ENCODE measurements around the gene ITIH4. TPM values are rescaled to one million over a fixed set of nuclear protein-coding genes. Genes with fewer than 3 reads are reported as not detected.

The ITIH4 gene
- polyA plus RNA-seq, 1 of the 3 experiments (the other 2 are of a cell fraction) = 2.0 TPM

DNA sequence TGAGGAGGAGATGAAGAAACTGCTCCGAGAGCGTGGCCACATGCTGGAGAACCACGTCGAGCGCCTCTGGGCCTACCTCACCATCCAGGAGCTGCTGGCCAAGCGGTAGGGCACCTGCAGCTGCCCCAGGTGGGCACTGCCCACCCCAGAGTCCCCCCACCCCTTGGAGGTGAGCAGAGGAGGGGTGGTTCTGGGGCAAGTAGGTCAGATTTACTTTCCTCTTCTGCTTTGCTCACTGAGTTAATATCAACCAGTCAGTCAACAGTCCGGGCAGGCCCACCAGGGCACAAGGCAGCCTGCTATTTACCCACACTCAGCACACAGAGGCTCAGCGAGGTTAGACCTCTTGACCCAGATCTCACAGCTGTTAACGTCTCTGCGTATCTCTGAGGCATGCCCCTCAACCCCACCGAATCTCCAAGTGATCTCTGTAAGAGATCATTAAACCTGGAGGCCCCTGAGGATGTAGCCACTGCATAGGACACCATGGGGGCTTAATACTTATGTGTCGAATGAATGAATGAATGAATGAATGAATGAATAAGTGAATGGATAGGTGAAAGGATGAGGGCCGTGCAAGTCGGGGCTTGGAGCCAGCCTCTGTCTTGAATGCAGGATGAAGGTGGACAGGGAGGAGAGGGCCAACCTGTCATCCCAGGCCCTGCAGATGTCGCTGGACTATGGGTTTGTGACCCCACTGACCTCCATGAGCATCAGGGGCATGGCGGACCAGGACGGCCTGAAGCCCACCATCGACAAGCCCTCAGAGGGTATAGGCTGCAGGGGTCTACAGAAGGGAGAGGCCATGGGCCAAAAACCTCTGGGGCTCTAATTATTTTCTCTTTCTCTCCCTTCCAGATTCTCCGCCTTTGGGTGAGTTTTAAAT is 43.9 kb downstream of the ITIH4 start:
- Histone ChIP-seq H3K36me3 (replicated peaks in 1 of 2; ENCODE audit: control insufficient read depth in 1 of 2, insufficient read depth in 2 of 2, low read length in 1 of 2) (no peaks in the 10 kb centered on the region), H3K9me2 (no peaks in the 10 kb centered on the region), H2AFZ (ENCODE audit: low read depth) (no peak overlapping the region), H3K9me3 (no peaks in the 10 kb centered on the region), H3F3A (replicated peaks; ENCODE audit: insufficient read depth) (no peaks in the 10 kb centered on the region), H3K27me3 (ENCODE audit: insufficient read depth) (no peaks in the 10 kb centered on the region), H3K4me2 (no peak overlapping the region), H3K27ac (ENCODE audit: low read depth in 2 of 2, low read length in 1 of 2) (no peak overlapping the region), H3K4me3 (ENCODE audit: low read depth in 2 of 2, low read length in 1 of 2) (no peak overlapping the region), H3K79me2 (ENCODE audit: insufficient read depth) (no peaks in the 10 kb centered on the region), H3K9ac (no peak overlapping the region), H4K20me1 (ENCODE audit: insufficient read depth) (no peaks in the 10 kb centered on the region), H3K4me1 (ENCODE audit: control insufficient read depth in 1 of 2, insufficient read depth in 2 of 2, low read depth in 1 of 2, low read length in 1 of 2) (no peaks in the 10 kb centered on the region)
- CTCF ChIA-PET = interaction anchor here (0.6 kb wide), 1 partner anchor 34 kb away, joined by 3 read pairs; no protein-coding TSS in a partner anchor
- TF ChIP-seq FOSL2 (IDR thresholded peaks at IDR 0.05; ENCODE audit: borderline replicate concordance, low read depth) (no peak), JUND (IDR thresholded peaks at IDR 0.05) (no peak), RAD21 (IDR thresholded peaks at IDR 0.05; ENCODE audit: low read length) (no peak), TAF1 (IDR thresholded peaks at IDR 0.05; ENCODE audit: borderline replicate concordance, low read depth, low read length) (no peak), MEF2A (IDR thresholded peaks at IDR 0.05; ENCODE audit: borderline replicate concordance, low read depth) (no peak)
- TF ChIP-seq, protein P1, sequence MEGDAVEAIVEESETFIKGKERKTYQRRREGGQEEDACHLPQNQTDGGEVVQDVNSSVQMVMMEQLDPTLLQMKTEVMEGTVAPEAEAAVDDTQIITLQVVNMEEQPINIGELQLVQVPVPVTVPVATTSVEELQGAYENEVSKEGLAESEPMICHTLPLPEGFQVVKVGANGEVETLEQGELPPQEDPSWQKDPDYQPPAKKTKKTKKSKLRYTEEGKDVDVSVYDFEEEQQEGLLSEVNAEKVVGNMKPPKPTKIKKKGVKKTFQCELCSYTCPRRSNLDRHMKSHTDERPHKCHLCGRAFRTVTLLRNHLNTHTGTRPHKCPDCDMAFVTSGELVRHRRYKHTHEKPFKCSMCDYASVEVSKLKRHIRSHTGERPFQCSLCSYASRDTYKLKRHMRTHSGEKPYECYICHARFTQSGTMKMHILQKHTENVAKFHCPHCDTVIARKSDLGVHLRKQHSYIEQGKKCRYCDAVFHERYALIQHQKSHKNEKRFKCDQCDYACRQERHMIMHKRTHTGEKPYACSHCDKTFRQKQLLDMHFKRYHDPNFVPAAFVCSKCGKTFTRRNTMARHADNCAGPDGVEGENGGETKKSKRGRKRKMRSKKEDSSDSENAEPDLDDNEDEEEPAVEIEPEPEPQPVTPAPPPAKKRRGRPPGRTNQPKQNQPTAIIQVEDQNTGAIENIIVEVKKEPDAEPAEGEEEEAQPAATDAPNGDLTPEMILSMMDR (IDR thresholded peaks at IDR 0.05) = no peak
- TF ChIP-seq, protein P2, sequence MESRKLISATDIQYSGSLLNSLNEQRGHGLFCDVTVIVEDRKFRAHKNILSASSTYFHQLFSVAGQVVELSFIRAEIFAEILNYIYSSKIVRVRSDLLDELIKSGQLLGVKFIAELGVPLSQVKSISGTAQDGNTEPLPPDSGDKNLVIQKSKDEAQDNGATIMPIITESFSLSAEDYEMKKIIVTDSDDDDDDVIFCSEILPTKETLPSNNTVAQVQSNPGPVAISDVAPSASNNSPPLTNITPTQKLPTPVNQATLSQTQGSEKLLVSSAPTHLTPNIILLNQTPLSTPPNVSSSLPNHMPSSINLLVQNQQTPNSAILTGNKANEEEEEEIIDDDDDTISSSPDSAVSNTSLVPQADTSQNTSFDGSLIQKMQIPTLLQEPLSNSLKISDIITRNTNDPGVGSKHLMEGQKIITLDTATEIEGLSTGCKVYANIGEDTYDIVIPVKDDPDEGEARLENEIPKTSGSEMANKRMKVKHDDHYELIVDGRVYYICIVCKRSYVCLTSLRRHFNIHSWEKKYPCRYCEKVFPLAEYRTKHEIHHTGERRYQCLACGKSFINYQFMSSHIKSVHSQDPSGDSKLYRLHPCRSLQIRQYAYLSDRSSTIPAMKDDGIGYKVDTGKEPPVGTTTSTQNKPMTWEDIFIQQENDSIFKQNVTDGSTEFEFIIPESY (IDR thresholded peaks at IDR 0.05; ENCODE audit: borderline replicate concordance, low read depth) = no peak
- POLR2A ChIA-PET = no interaction called here
- WGBS (ENCODE audit: low lambda C conversion rate) = 64% methylated on average over 16 of the region's 19 CpGs
- no peak for DNase-seq

DNA sequence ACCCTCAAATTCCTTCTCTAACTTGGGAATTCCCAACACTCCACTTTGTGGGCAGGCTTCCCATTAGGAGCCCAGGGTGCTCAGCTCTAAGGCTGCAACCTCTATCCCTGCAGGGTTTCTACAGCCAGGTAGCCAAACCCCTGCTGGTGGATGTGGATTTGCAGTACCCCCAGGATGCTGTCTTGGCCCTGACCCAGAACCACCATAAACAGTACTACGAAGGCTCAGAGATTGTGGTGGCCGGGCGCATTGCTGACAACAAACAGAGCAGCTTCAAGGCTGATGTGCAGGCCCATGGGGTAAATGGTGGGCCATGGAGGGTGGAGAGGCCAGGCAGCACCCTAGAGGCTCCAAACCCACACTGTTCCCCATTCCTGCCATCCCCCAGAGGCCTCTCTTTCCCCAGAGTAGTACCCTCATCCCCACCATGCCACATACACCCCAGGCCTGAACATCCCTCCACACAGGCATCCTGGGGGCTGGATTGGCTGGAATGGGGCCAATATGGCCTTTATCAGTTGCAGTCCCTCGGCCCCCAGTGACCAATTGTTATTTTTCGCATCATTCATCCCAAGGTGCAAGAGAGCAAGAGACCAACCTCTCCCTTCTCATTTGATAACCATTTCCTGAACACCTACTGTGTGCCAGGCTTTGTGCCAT is 45.4 kb downstream of the ITIH4 start:
- H3K36me3 ChIP-seq (replicated peaks in 1 of 2; ENCODE audit: control insufficient read depth in 1 of 2, insufficient read depth in 2 of 2, low read length in 1 of 2) = no peaks in the 10 kb centered on the region
- no peaks in the 10 kb centered on the region for H3K79me2 ChIP-seq (ENCODE audit: insufficient read depth)
- H3K27me3 ChIP-seq (ENCODE audit: insufficient read depth) = peaks cover 6% of the 10 kb centered on the region; the same call in 1 of the 2 replicates
- H3K9me2 ChIP-seq = no peaks in the 10 kb centered on the region
- no peaks in the 10 kb centered on the region for H4K20me1 ChIP-seq (ENCODE audit: insufficient read depth)
- no peaks in the 10 kb centered on the region for H3F3A ChIP-seq (replicated peaks; ENCODE audit: insufficient read depth)
- ChIA-PET POLR2A (interaction anchor here (0.7 kb wide), 1 partner anchor 15 kb away, joined by 6 read pairs; the partner anchor contains the start of gene NEK4), CTCF (no interaction called here)
- no peak overlapping the region for H2AFZ ChIP-seq (ENCODE audit: low read depth)
- 52% methylated on average over 2 of the region's 5 CpGs for WGBS (ENCODE audit: low lambda C conversion rate)
- H3K4me2 ChIP-seq = no peak overlapping the region
- no peak for DNase-seq
- no peak overlapping the region for H3K4me3 ChIP-seq (ENCODE audit: low read depth in 2 of 2, low read length in 1 of 2)
- no peaks in the 10 kb centered on the region for H3K4me1 ChIP-seq (ENCODE audit: control insufficient read depth in 1 of 2, insufficient read depth in 2 of 2, low read depth in 1 of 2, low read length in 1 of 2)
- no peaks in the 10 kb centered on the region for H3K9me3 ChIP-seq
- no peak overlapping the region for H3K27ac ChIP-seq (ENCODE audit: low read depth in 2 of 2, low read length in 1 of 2)
- no peak for TF ChIP-seq RCOR1 (IDR thresholded peaks at IDR 0.05; ENCODE audit: low read length)
- TF ChIP-seq NRF1 (IDR thresholded peaks at IDR 0.05; ENCODE audit: low read depth, low read length) = no peak
- TF ChIP-seq, protein P3, sequence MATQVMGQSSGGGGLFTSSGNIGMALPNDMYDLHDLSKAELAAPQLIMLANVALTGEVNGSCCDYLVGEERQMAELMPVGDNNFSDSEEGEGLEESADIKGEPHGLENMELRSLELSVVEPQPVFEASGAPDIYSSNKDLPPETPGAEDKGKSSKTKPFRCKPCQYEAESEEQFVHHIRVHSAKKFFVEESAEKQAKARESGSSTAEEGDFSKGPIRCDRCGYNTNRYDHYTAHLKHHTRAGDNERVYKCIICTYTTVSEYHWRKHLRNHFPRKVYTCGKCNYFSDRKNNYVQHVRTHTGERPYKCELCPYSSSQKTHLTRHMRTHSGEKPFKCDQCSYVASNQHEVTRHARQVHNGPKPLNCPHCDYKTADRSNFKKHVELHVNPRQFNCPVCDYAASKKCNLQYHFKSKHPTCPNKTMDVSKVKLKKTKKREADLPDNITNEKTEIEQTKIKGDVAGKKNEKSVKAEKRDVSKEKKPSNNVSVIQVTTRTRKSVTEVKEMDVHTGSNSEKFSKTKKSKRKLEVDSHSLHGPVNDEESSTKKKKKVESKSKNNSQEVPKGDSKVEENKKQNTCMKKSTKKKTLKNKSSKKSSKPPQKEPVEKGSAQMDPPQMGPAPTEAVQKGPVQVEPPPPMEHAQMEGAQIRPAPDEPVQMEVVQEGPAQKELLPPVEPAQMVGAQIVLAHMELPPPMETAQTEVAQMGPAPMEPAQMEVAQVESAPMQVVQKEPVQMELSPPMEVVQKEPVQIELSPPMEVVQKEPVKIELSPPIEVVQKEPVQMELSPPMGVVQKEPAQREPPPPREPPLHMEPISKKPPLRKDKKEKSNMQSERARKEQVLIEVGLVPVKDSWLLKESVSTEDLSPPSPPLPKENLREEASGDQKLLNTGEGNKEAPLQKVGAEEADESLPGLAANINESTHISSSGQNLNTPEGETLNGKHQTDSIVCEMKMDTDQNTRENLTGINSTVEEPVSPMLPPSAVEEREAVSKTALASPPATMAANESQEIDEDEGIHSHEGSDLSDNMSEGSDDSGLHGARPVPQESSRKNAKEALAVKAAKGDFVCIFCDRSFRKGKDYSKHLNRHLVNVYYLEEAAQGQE (IDR thresholded peaks at IDR 0.05; ENCODE audit: low read depth, low read length) = no peak
- TF ChIP-seq TAF1 (IDR thresholded peaks at IDR 0.05; ENCODE audit: borderline replicate concordance, low read depth, low read length) = no peak
- TF ChIP-seq GABPA (IDR thresholded peaks at IDR 0.05; ENCODE audit: low read depth) = no peak
- TF ChIP-seq, protein P4, sequence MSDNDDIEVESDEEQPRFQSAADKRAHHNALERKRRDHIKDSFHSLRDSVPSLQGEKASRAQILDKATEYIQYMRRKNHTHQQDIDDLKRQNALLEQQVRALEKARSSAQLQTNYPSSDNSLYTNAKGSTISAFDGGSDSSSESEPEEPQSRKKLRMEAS (IDR thresholded peaks at IDR 0.05; ENCODE audit: low read depth) = no peak
- TF ChIP-seq, protein P1 (IDR thresholded peaks at IDR 0.05) = no peak
- TF ChIP-seq FOXJ3 (CRISPR knock-in tag; IDR thresholded peaks at IDR 0.05) = no peak
- TF ChIP-seq ELF1 (IDR thresholded peaks at IDR 0.05) = no peak
- H3K9ac ChIP-seq = no peak overlapping the region

Measured in SK-N-SH (cell line).